ENCODE measurements around the gene TCEANC2. TPM values are rescaled to one million over a fixed set of nuclear protein-coding genes. Genes with fewer than 3 reads are reported as not detected.

Gene TCEANC2
- polyA plus RNA-seq, 1 experiment: 4.1 TPM

GRCh38 chr1:54112705-54113368 is 59.4 kb downstream of the TCEANC2 start:
- CTCF ChIA-PET: interaction anchor here (1.0 kb wide), 1 partner anchor 13 kb away, joined by 5 read pairs; no protein-coding TSS in a partner anchor
- no peak for TF ChIP-seq CTCF (IDR thresholded peaks at IDR 0.05; ENCODE audit: insufficient read depth, low read depth, low read length)
- Histone ChIP-seq H3K36me3 (ENCODE audit: control insufficient read depth, insufficient read depth, low read length) (no peaks in the 10 kb centered on the region), H3K4me3 (ENCODE audit: low read depth, low read length) (no peak overlapping the region), H3K27me3 (ENCODE audit: control insufficient read depth, insufficient read depth, low read length) (no peaks in the 10 kb centered on the region; the same call in 1 of the 2 replicates)
- POLR2A ChIA-PET: no interaction called here
- no peak for DNase-seq (ENCODE audit: low read depth)

GRCh38 chr1:54114001-54114400 is 60.6 kb downstream of the TCEANC2 start:
- CTCF ChIA-PET: interaction anchor here (0.7 to 1.7 kb wide), 3 partner anchors 8 to 1801 kb away, joined by 3 to 8 read pairs (median 3); no protein-coding TSS in a partner anchor
- POLR2A ChIA-PET: no interaction called here
- Histone ChIP-seq H3K36me3 (ENCODE audit: control insufficient read depth, insufficient read depth, low read length) (no peaks in the 10 kb centered on the region), H3K4me3 (ENCODE audit: low read depth, low read length) (no peak overlapping the region), H3K27me3 (ENCODE audit: control insufficient read depth, insufficient read depth, low read length) (no peaks in the 10 kb centered on the region; the same call in 1 of the 2 replicates)
- no peak for DNase-seq (ENCODE audit: low read depth)
- no peak for TF ChIP-seq CTCF (IDR thresholded peaks at IDR 0.05; ENCODE audit: insufficient read depth, low read depth, low read length)

GRCh38 chr1:54114955-54115354 is 61.5 kb downstream of the TCEANC2 start:
- POLR2A ChIA-PET: no interaction called here
- Histone ChIP-seq H3K36me3 (ENCODE audit: control insufficient read depth, insufficient read depth, low read length) (no peaks in the 10 kb centered on the region), H3K27me3 (ENCODE audit: control insufficient read depth, insufficient read depth, low read length) (no peaks in the 10 kb centered on the region; the same call in 1 of the 2 replicates), H3K4me3 (ENCODE audit: low read depth, low read length) (no peak overlapping the region)
- TF ChIP-seq CTCF (IDR thresholded peaks at IDR 0.05; ENCODE audit: insufficient read depth, low read depth, low read length): no peak
- DNase-seq (ENCODE audit: low read depth): no peak
- CTCF ChIA-PET: interaction anchor here (0.6 to 1.7 kb wide), 6 partner anchors 9 to 374 kb away, joined by 3 to 8 read pairs (median 4); no protein-coding TSS in a partner anchor

- ChIA-PET CTCF (interaction anchor here (0.6 to 1.7 kb wide), 6 partner anchors 9 to 374 kb away, joined by 3 to 8 read pairs (median 4); no protein-coding TSS in a partner anchor), POLR2A (no interaction called here)
- no peak for DNase-seq (ENCODE audit: low read depth)
- Histone ChIP-seq H3K4me3 (ENCODE audit: low read depth, low read length) (no peak overlapping the region), H3K36me3 (ENCODE audit: control insufficient read depth, insufficient read depth, low read length) (no peaks in the 10 kb centered on the region), H3K27me3 (ENCODE audit: control insufficient read depth, insufficient read depth, low read length) (no peaks in the 10 kb centered on the region; the same call in 1 of the 2 replicates)
- TF ChIP-seq CTCF (IDR thresholded peaks at IDR 0.05; ENCODE audit: insufficient read depth, low read depth, low read length): no peak
These were observed 62.1 kb downstream of the TCEANC2 start for GRCh38 chr1:54115520-54115919.

GRCh38 chr1:54117815-54118563 is 64.6 kb downstream of the TCEANC2 start:
- POLR2A ChIA-PET: no interaction called here
- Histone ChIP-seq H3K27me3 (ENCODE audit: control insufficient read depth, insufficient read depth, low read length) (no peaks in the 10 kb centered on the region; the same call in 1 of the 2 replicates), H3K36me3 (ENCODE audit: control insufficient read depth, insufficient read depth, low read length) (no peaks in the 10 kb centered on the region), H3K4me3 (ENCODE audit: low read depth, low read length) (no peak overlapping the region)
- DNase-seq (ENCODE audit: low read depth): no peak
- TF ChIP-seq CTCF (IDR thresholded peaks at IDR 0.05; ENCODE audit: insufficient read depth, low read depth, low read length): no peak
- CTCF ChIA-PET: interaction anchor here (0.6 to 2.3 kb wide), 8 partner anchors 8 to 371 kb away, joined by 3 to 14 read pairs (median 4); no protein-coding TSS in a partner anchor

Measured in BJ (cell line).